DMS153 (cell line): ENCODE data around the gene DYNLRB2.

Source experiments
- DNase-seq: peaks from one replicate; lab custom pipeline; 2025; lab: John Stamatoyannopoulos, UW

Gene DYNLRB2

DNA sequence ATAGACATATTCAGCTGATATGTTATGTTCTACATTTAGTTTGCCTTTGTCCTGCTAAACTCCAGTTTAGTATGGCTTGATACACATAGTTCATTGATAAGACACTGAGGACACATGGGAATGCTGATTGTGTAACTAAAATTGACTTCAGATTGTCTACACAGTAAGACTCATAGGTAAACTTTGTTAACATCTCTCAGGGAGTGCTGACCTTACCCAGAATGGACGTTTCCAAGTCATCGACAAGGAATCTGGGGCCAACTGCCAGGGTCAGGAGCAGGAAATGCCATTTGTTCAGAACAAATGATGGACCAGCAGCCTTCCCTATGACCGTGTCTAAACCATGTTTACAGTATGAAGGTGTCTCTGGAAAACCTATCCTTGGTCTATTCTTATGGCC lies 58.7 kb downstream of the DYNLRB2 start:
- DNase-seq: no peak
